Tibial artery (tissue), 4 donors: ENCODE results near the gene LEKR1.

Experiments
- DNase-seq, 2 donors: peaks; one replicate each; pipeline ENCODE4 v3.0.0-alpha.2; 2019
- H3K27ac ChIP-seq, 2 donors: fragments of 200-600 bp; sonication (generic) in 1 of 2; 1 replicate in 1 of 2; 2 replicates in 1 of 2; pipeline ENCODE4 v1.5.1; 2018 to 2019; ENCODE audit warnings: mild to moderate bottlenecking in 1 of 2
- H3K27me3 ChIP-seq, 2 donors: fragments of 200-600 bp; sonication (generic) in 1 of 2; one replicate each; pipeline versions ENCODE4 v1.5.1 to v1.6.0; 2016 to 2019
- H3K36me3 ChIP-seq, 3 donors: fragments of 200-600 bp; sonication (generic) in 2 of 3; one replicate each; pipeline ENCODE4 v1.5.1; 2016 to 2019; ENCODE audit warnings: mild to moderate bottlenecking in 2 of 3
- H3K4me1 ChIP-seq, 4 donors: fragments of 200-600 bp; sonication (generic) in 2 of 4; 1 replicate in 3 of 4; 2 replicates in 1 of 4; pipeline ENCODE4 v1.5.1; 2016 to 2019
- H3K4me3 ChIP-seq, 2 donors: fragments of 200-600 bp; sonication (generic) in 1 of 2; 1 replicate in 1 of 2; 2 replicates in 1 of 2; pipeline ENCODE4 v1.5.1; 2018 to 2019; ENCODE audit warnings: mild to moderate bottlenecking in 2 of 2
- H3K9me3 ChIP-seq, 3 donors: fragments of 200-600 bp; sonication (generic) in 1 of 3; one replicate each; pipeline ENCODE4 v1.5.1; 2016 to 2019
- CTCF ChIP-seq, 2 experiments: fragments of 200-600 bp in 1 of 2; fragments of 450-650 bp in 1 of 2; IDR thresholded peaks; one replicate each; pipeline ENCODE4 v1.5.1; 2017 to 2019; ENCODE audit warnings: antibody characterized with exemption in 2 of 2, mild to moderate bottlenecking in 1 of 2, moderate library complexity in 1 of 2
- intact Hi-C: fragments of 100-400 bp; cut with DNase I; formaldehyde crosslinking; loops from one replicate; pipeline ENCODE4 v1.15.0; 2023; ENCODE audit warnings: low total_unique reads

The LEKR1 gene

GRCh38 chr3:157089455-157090221, 263.5 kb downstream of the LEKR1 start:
- H3K9me3 ChIP-seq: no peaks in the 10 kb centered on the region
- no peaks in the 10 kb centered on the region for H3K27me3 ChIP-seq
- peak overlapping the region; percentile 67 to 76 for H3K4me3 ChIP-seq
- no peaks in the 10 kb centered on the region for H3K36me3 ChIP-seq
- intact Hi-C loops: loop anchor here (2.0 kb wide), 1 partner anchor 39 kb away; no protein-coding TSS in a partner anchor
- H3K4me1 ChIP-seq: peaks cover 0 to 53% (median 34%) of the 10 kb centered on the region in 4 donors
- no peak for DNase-seq
- H3K27ac ChIP-seq: peak overlapping the region; percentile 99
- TF ChIP-seq CTCF (IDR thresholded peaks at IDR 0.05): no peak

- peak overlapping the region; percentile 99 for H3K27ac ChIP-seq
- no peak for TF ChIP-seq CTCF (IDR thresholded peaks at IDR 0.05)
- intact Hi-C loops: loop anchor here (2.0 kb wide), 1 partner anchor 38 kb away; no protein-coding TSS in a partner anchor
- H3K36me3 ChIP-seq: no peaks in the 10 kb centered on the region
- no peak for DNase-seq
- no peaks in the 10 kb centered on the region for H3K9me3 ChIP-seq
- no peak overlapping the region for H3K4me3 ChIP-seq
- H3K4me1 ChIP-seq: peaks cover 0 to 43% (median 27%) of the 10 kb centered on the region in 4 donors
- no peaks in the 10 kb centered on the region for H3K27me3 ChIP-seq
These were observed 265.1 kb downstream of the LEKR1 start for GRCh38 chr3:157091083-157091833.

GRCh38 chr3:157092230-157092629, 266.1 kb downstream of the LEKR1 start:
- no peaks in the 10 kb centered on the region for H3K27me3 ChIP-seq
- H3K27ac ChIP-seq: peak overlapping the region; percentile 99
- no peak for TF ChIP-seq CTCF (IDR thresholded peaks at IDR 0.05)
- H3K9me3 ChIP-seq: no peaks in the 10 kb centered on the region
- H3K4me1 ChIP-seq: peaks cover 0 to 34% (median 18%) of the 10 kb centered on the region in 4 donors
- H3K36me3 ChIP-seq: no peaks in the 10 kb centered on the region
- DNase-seq: no peak
- intact Hi-C loops: no loop called here
- no peak overlapping the region for H3K4me3 ChIP-seq

- no peaks in the 10 kb centered on the region for H3K36me3 ChIP-seq
- intact Hi-C loops: no loop called here
- no peak for DNase-seq
- H3K9me3 ChIP-seq: no peaks in the 10 kb centered on the region
- TF ChIP-seq CTCF (IDR thresholded peaks at IDR 0.05): no peak
- H3K4me3 ChIP-seq: no peak overlapping the region
- H3K4me1 ChIP-seq: peaks cover 0 to 25% (median 10%) of the 10 kb centered on the region in 4 donors
- H3K27me3 ChIP-seq: no peaks in the 10 kb centered on the region
- no peak overlapping the region for H3K27ac ChIP-seq
These were observed 266.9 kb downstream of the LEKR1 start for GRCh38 chr3:157093096-157093495.

- Histone ChIP-seq H3K27ac (no peak overlapping the region), H3K4me3 (no peak overlapping the region), H3K4me1 (peaks cover 0 to 25% (median 7%) of the 10 kb centered on the region in 4 donors), H3K9me3 (no peaks in the 10 kb centered on the region), H3K27me3 (no peaks in the 10 kb centered on the region), H3K36me3 (no peaks in the 10 kb centered on the region)
- no peak for DNase-seq
- intact Hi-C loops: no loop called here
- no peak for TF ChIP-seq CTCF (IDR thresholded peaks at IDR 0.05)
These were observed 268.1 kb downstream of the LEKR1 start for GRCh38 chr3:157094301-157094700.
